Esophagus muscularis mucosa (tissue), 4 donors: ENCODE data around the gene NT5E. TPM values are rescaled to one million over a fixed set of nuclear protein-coding genes. Genes with fewer than 3 reads are reported as not detected.

Source experiments
- DNase-seq: peaks from one replicate; pipeline ENCODE4 v3.0.0-alpha.2; 2017; ENCODE audit errors: extremely low spot score
- H3K27ac ChIP-seq, 4 donors: fragments of 200-600 bp; sonication (generic); replicated peaks in 1 of 4; 1 replicate in 3 of 4; 2 replicates in 1 of 4; pipeline ENCODE4 v1.5.1; 2016 to 2019; ENCODE audit warnings: mild to moderate bottlenecking in 1 of 4
- H3K27me3 ChIP-seq, 4 donors: fragments of 200-600 bp; sonication (generic); one replicate each; pipeline versions ENCODE4 v1.5.1 to v1.6.0; 2016 to 2019
- H3K36me3 ChIP-seq, 4 donors: fragments of 200-600 bp; sonication (generic); one replicate each; pipeline ENCODE4 v1.5.1; 2016 to 2019
- H3K4me1 ChIP-seq, 4 donors: fragments of 200-600 bp; sonication (generic); one replicate each; pipeline ENCODE4 v1.5.1; 2016 to 2019
- H3K4me3 ChIP-seq, 4 donors: fragments of 200-600 bp; sonication (generic); 1 replicate in 2 of 4; 2 replicates in 2 of 4; pipeline ENCODE4 v1.5.1; 2016 to 2019; ENCODE audit warnings: mild to moderate bottlenecking in 4 of 4, moderate library complexity in 1 of 4
- H3K9me3 ChIP-seq, 4 donors: fragments of 200-600 bp; sonication (generic); 1 replicate in 3 of 4; 2 replicates in 1 of 4; pipeline ENCODE4 v1.5.1; 2016 to 2019
- CTCF ChIP-seq, 3 experiments: fragments of 200-600 bp in 2 of 3; fragments of 450-650 bp in 1 of 3; sonication (generic) in 2 of 3; IDR thresholded peaks; one replicate each; pipeline ENCODE4 v1.5.1; 2017 to 2019; ENCODE audit warnings: antibody characterized with exemption in 3 of 3, mild to moderate bottlenecking in 2 of 3, moderate library complexity in 1 of 3
- EP300 ChIP-seq: sonication (generic); formaldehyde crosslinking; IDR thresholded peaks from one replicate; pipeline ENCODE4 v1.6.1; 2017; ENCODE audit warnings: antibody characterized with exemption
- POLR2A ChIP-seq: fragments of 450-650 bp; IDR thresholded peaks from one replicate; pipeline ENCODE4 v1.6.1; 2017; ENCODE audit warnings: antibody characterized with exemption, moderate library complexity, mild to moderate bottlenecking, low read depth
- POLR2AphosphoS5 ChIP-seq, 2 donors: sonication (generic); formaldehyde crosslinking; IDR thresholded peaks; one replicate each; pipeline ENCODE4 v1.6.1; 2017; ENCODE audit warnings: antibody characterized with exemption in 2 of 2
- WGBS: methylation state at CpG from one replicate; pipeline ENCODE4 v1.1.5; 2018; 5-methylcytosine and 5-hydroxymethylcytosine counted together
- intact Hi-C: fragments of 100-400 bp; cut with DNase I; formaldehyde crosslinking; loops from one replicate; pipeline ENCODE4 v1.15.1; 2023
- total RNA-seq, 4 donors: library from RNA; depleted of rRNA; stranded (reverse); fragments of >200 nt; gene quantifications; one replicate each; pipeline versions ENCODE4 v1.1.0 to v1.2.1, GENCODE V29; 2016

Gene NT5E
- total RNA-seq, 4 donors from 2014 or later, result 10.4 to 29.7 (median 18.9) TPM

GRCh38 chr6:85416766-85417165, 33.1 kb upstream of the NT5E start:
- H3K36me3 ChIP-seq, result no peaks in the 10 kb centered on the region
- intact Hi-C loops, result no loop called here
- H3K27me3 ChIP-seq, result no peaks in the 10 kb centered on the region
- no peak overlapping the region for H3K27ac ChIP-seq
- no peak for TF ChIP-seq POLR2AphosphoS5 (IDR thresholded peaks at IDR 0.05)
- TF ChIP-seq CTCF (IDR thresholded peaks at IDR 0.05), result no peak
- no peak for TF ChIP-seq EP300
- TF ChIP-seq POLR2A, result no peak
- H3K9me3 ChIP-seq, result no peaks in the 10 kb centered on the region
- DNase-seq, result no peak
- no peaks in the 10 kb centered on the region for H3K4me1 ChIP-seq
- 87% methylated on average over 2 of the region's 2 CpGs for WGBS
- no peak overlapping the region for H3K4me3 ChIP-seq

- Histone ChIP-seq H3K27ac (no peak overlapping the region), H3K4me3 (no peak overlapping the region), H3K4me1 (no peaks in the 10 kb centered on the region), H3K9me3 (no peaks in the 10 kb centered on the region), H3K36me3 (no peaks in the 10 kb centered on the region), H3K27me3 (no peaks in the 10 kb centered on the region)
- DNase-seq, result no peak
- intact Hi-C loops, result no loop called here
- TF ChIP-seq POLR2AphosphoS5 (IDR thresholded peaks at IDR 0.05) (no peak), EP300 (no peak), CTCF (IDR thresholded peaks at IDR 0.05) (no peak), POLR2A (no peak)
Measured at GRCh38 chr6:85417336-85417735, 32.5 kb upstream of the NT5E start.

- H3K9me3 ChIP-seq, result no peaks in the 10 kb centered on the region
- no peak overlapping the region for H3K27ac ChIP-seq
- 96% methylated on average over 2 of the region's 2 CpGs for WGBS
Measured at GRCh38 chr6:85418059-85418458, 31.8 kb upstream of the NT5E start.

DNA sequence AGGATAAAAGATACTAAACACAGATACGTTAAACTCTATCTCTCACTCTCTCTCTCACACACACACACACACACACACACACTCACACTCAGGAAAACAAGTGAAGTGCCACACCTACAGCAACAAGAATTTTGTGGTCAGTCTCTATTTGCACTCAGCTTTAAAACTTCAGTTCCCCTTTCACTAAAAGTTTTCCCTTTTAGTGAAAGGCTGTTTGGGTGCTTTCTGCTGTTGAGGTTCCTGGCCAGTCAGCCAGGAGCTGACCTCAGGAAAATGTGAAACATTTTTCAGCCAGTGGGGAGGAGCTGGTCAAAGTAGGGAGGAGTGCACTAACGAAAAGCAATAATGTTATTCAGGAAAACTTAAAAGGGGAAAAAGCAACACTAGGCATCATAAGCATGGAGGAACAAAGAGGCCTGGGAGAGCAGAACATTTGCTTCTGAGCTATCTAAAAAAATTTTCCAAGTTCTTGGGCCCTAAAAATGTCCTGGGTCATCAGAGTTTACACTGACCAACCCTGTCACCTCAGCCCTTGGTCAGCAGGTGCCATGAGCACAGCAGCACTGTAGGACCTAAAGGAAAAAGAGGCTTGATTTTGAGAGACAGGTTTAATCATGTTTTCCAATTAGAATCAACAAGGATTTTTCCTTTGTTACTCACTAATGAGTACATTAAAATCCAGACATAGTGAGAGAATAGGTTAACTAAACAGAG, 30.7 kb upstream of the NT5E start:
- peaks cover 0 to 2% (median 0%) of the 10 kb centered on the region in 4 donors for H3K9me3 ChIP-seq
- H3K27ac ChIP-seq, result no peak overlapping the region
- 52% methylated on average over 2 of the region's 2 CpGs for WGBS
- intact Hi-C loops, result no loop called here
- TF ChIP-seq EP300, result no peak
- no peak for TF ChIP-seq CTCF (IDR thresholded peaks at IDR 0.05)
- no peak for TF ChIP-seq POLR2AphosphoS5 (IDR thresholded peaks at IDR 0.05)
- TF ChIP-seq POLR2A, result no peak
- H3K27me3 ChIP-seq, result no peaks in the 10 kb centered on the region
- no peaks in the 10 kb centered on the region for H3K4me1 ChIP-seq
- H3K36me3 ChIP-seq, result no peaks in the 10 kb centered on the region
- H3K4me3 ChIP-seq, result no peak overlapping the region
- DNase-seq, result no peak

More at GRCh38 chr6:85418059-85418458, 31.8 kb upstream of the NT5E start:
- H3K36me3 ChIP-seq, result no peaks in the 10 kb centered on the region
- intact Hi-C loops, result no loop called here
- no peak for DNase-seq
- no peaks in the 10 kb centered on the region for H3K27me3 ChIP-seq
- TF ChIP-seq EP300 (no peak), POLR2A (no peak), POLR2AphosphoS5 (IDR thresholded peaks at IDR 0.05) (no peak), CTCF (IDR thresholded peaks at IDR 0.05) (no peak)
- H3K4me3 ChIP-seq, result no peak overlapping the region
- H3K4me1 ChIP-seq, result no peaks in the 10 kb centered on the region

DNA sequence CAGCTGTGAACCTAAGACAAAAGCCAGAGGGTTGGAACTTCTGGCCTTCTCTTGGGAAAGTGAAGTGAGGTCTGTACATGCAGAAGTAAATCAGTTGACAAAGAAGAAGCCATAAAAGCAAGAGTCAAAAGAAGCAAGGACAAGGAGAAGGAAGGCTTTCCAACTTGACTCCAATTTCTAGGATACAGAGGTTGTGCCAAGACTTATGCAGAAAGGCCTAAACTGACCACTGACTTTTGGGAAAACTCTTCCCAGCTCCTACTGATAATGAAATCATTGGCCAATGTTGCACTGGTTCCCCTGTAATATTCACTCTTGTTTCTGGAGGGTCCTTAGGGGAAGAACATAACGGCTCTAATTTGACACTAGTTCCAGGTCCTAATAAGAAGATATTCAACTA, 29.3 kb upstream of the NT5E start:
- WGBS, result 95% methylated on average over 1 of the region's 1 CpG
- DNase-seq, result no peak
- H3K4me1 ChIP-seq, result no peaks in the 10 kb centered on the region
- intact Hi-C loops, result no loop called here
- H3K27me3 ChIP-seq, result no peaks in the 10 kb centered on the region
- TF ChIP-seq EP300 (no peak), POLR2AphosphoS5 (IDR thresholded peaks at IDR 0.05) (no peak), POLR2A (no peak), CTCF (IDR thresholded peaks at IDR 0.05) (no peak)
- no peak overlapping the region for H3K27ac ChIP-seq
- H3K9me3 ChIP-seq, result peaks cover 0 to 11% (median 5%) of the 10 kb centered on the region in 4 donors
- no peaks in the 10 kb centered on the region for H3K36me3 ChIP-seq
- no peak overlapping the region for H3K4me3 ChIP-seq
